ENCODE results near the gene ZFP36L1. TPM values are rescaled to one million over a fixed set of nuclear protein-coding genes. Genes with fewer than 3 reads are reported as not detected.

The ZFP36L1 gene, protein sequence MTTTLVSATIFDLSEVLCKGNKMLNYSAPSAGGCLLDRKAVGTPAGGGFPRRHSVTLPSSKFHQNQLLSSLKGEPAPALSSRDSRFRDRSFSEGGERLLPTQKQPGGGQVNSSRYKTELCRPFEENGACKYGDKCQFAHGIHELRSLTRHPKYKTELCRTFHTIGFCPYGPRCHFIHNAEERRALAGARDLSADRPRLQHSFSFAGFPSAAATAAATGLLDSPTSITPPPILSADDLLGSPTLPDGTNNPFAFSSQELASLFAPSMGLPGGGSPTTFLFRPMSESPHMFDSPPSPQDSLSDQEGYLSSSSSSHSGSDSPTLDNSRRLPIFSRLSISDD
- 47.6 and 50.9 TPM in 2 replicates for total RNA-seq

DNA sequence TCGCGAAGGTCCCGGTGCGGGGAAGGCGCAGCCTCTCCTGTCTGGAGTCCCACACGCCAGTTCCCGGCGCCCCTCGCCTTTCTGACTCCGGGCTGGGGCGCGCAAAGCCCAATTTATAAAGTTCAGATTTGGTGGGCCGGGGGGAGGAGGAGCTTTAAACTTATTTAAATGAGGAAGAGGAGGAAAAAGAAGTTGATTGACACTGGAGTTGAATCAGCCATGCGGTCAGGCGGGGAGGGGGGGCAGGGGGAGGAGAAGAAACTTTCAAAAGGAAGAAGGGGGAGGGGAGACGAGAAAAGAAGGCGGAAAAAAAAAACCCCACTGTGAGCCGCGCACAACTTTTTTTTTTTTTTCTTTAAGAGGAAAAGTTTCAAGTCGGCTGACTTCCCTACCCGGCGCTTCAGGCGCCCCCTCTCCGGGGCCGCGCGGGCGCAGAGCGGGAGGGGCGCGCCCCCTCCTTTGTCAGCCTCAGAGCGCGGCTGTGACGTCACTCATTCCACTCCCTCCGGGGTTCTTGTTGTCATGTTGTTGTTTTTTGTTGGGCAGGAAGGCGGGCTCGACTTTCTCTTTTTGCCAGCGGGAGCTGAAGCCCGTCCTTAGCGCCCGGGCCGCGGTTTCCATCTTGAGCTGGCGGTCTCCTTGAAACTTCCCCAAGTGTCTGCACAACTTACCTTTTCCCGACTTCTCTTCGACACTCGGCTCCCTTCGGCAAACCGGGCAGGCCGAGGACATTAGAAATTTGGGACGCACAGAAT is at the start of gene ZFP36L1:
TSS of gene ZFP36L1 (minus strand) at position 89 of the 755 bp plus-strand sequence. CDS start 129 bp downstream, outside the sequence.
- intact Hi-C loops (cut with micrococcal nuclease) = loop anchor here (1.0 to 10.0 kb wide), 4 partner anchors 602 to 1176 kb away; partner anchors contain the start of genes ARG2, ERH, SLC39A9 and SUSD6

DNA sequence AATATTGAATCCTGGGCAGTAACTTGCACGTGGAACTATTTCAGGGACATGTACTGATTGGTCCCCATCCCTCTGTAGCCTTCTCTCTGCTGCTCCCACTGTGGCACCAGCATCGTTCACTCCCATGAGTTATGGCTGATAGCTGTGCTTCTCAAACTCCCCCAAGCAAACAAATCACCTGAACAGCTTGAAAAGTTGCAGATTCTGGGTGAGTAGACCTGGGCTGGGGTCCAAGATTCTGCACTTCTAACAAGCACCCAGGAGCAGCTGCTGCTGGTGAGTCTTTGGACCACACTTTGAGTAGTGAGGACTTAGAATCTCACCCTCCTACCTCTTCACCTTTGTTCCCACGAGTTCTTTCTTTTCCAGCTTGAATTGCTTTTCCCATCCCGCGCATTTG is 49.4 kb upstream of the ZFP36L1 start:
- intact Hi-C loops (cut with micrococcal nuclease) = no loop called here

DNA sequence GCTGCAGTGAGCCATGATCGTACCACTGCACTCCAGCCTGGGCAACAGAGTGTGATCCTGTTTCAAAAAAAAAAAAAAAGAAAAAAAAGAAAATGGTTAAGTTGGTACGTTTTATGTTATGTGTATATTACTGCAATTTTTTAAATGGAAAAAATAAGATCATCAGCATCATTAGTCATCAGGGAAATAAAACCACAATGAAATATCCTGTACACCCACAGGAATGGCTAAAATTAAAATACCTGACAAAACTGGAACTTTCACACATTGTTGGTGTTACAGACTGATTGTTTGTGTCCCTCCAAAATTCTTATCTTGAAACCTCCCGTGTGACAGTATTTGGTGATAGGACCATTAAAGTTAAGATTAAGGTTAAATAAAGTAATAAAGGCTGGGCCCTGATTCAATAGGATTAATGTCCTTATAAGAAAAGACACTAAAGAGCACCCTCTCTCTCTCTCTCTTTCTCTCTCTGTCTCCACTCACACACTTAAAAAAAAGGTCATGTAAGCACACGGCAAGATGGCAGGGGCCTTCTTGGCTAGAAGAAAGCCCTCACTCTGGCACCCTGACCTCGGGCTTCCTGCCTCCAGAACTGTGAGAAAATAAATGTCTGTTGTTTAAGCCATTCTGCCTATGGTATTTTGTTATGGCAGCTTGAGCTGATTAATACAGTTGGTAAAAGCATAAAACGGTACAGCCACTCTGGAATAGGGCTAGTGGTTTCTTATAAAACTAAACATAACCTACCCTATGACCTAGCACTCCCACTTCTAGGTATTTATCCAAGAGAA is 48.3 kb upstream of the ZFP36L1 start:
- intact Hi-C loops (cut with micrococcal nuclease) = no loop called here

DNA sequence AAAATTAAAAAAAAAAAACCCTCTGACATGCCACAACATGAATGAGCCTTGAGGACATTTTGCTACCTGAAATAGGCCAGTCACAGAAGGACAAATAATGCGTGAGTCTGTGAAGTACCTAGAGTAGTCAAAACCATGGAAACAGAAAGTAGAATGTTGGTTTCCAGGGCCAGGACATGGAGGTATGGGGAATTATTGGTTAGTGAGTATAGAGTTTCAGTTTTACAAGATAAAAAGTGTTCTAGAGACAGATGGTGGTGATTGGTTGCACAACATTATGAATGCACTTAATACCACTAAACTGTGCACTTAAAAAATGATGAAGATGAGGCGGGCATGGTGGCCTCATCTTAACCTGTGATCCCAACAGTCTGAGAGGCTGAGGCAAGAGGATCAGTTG is 47.6 kb upstream of the ZFP36L1 start:
- intact Hi-C loops (cut with micrococcal nuclease) = no loop called here

DNA sequence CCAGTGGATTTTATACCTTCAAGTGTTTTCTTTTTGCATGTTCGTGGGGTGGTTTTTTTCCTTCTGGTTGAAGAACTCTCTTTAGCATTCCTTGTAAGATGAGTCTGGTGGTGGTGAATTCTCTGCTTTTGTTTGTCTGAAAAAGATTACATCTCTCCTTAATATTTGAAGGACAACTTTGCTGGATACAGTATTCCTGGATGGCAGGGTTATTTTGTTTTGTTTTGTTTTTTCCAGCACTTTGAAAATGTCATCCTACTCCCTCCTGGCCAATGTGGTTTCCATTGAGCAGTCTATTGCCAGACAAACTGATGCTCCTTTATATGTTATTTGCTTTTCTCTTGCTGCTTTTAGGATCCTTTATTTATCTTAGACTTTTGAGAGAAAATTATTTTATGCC is 43.2 kb upstream of the ZFP36L1 start:
- intact Hi-C loops (cut with micrococcal nuclease) = no loop called here

DNA sequence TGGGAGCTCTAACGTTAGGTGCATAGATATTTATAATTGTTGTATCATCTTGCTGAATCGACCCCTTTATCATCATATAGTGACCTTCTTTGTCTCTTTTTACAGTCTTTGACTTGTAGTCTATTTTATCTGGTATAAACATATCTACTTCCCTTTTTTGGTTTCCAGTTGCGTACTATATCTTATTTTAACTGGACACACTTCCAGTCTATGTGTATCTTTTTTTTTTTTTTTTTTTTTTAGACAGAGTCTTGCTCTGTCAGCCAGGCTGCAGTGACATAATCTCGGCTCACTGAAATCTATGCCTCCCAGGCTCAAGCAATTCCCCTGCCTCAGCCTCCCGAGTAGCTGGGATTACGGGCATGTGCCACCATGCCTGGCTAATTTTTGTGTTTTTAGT is 41.9 kb upstream of the ZFP36L1 start:
- intact Hi-C loops (cut with micrococcal nuclease) = no loop called here

DNA sequence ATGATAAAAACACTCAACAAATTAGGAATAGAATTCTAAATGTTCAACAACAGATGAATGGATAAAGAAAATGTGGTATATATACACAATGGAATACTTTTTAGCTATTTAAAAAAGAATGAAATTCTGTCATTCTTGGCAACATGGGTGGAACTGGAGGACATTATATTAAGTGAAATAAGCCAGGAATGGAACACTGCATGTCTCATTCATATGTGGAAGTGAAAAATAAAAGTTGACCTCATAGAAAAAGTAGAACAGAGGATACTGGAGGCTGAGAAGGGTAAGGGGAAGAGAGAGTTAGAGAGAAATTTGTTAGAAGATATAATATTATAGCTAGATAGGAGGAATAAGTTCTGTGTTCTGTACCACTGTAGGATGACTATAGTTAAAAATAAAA is 35.8 kb upstream of the ZFP36L1 start:
- intact Hi-C loops (cut with micrococcal nuclease) = no loop called here

DNA sequence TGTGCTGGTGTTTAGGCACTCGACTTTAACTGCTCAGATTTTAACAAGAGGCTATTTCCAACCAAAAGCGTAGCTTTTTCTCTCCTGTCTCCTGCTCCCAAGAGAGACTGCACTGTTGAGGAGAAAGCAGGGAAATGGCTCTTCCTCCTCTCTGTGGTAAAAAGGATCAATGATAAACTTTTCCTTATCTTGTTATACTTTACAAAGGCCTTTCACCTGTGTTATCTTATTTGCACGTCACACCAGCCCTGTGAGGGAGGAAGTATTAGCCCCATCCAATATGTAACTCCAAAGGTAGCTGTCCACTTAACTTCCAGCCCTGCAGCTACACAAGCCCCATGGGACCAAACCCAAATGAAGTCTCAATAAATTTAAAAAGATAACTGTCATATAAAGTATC is 32.9 kb upstream of the ZFP36L1 start:
- intact Hi-C loops (cut with micrococcal nuclease) = no loop called here

DNA sequence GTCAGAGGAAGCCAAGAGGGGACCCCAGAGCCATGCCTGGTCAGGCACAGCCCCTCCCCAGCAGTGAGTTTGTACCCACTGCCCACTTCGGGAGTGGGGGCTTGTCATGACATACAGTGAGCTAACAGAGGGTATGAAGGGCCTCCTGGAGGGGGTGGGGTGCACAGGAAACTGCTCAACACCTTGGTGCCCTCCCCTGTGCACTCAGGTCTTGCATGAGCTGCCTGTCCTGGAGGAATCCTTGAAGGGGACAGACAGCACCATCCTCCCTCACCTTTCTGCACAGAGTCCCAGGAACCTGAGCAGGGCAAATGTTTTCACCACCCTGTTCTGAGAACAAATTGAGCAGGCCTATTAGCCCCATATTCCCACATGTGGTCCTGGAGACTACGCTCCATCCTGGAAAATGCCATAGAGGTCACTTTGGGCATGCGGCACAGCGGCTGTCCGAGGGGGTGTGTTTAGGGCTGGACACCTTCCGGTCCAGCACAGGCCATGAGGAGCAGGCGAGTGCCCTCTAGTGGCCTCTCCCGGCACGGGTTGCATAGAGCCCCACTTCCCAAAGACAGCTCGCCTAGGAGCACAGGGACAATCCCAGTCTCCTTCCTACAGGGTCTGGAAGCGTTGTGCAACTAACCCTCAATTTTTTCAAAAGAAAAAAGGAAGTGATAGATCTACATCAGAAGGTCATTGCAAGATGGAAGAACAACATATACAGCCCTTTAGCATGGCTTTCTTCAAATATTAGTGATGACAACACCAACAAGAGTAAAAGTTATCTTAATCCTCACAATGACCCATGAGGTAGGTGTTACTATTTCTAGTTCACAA is 31.9 kb upstream of the ZFP36L1 start:
- intact Hi-C loops (cut with micrococcal nuclease) = no loop called here

DNA sequence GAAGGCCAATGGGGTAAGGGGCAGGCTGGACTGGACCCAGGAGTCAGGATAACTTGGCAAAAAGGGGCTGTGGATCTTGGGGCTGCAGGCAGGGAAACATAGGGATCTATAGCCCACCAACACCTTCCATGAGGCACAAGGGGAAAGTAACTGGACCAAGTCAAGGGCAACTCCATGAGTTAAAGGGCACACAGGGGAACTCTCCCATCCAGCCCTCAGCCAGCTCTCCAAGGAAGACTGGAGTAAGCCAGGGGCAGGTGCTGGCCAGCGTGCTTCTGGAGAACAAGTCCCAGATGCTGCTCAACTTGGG is 31.3 kb upstream of the ZFP36L1 start:
- intact Hi-C loops (cut with micrococcal nuclease) = no loop called here

DNA sequence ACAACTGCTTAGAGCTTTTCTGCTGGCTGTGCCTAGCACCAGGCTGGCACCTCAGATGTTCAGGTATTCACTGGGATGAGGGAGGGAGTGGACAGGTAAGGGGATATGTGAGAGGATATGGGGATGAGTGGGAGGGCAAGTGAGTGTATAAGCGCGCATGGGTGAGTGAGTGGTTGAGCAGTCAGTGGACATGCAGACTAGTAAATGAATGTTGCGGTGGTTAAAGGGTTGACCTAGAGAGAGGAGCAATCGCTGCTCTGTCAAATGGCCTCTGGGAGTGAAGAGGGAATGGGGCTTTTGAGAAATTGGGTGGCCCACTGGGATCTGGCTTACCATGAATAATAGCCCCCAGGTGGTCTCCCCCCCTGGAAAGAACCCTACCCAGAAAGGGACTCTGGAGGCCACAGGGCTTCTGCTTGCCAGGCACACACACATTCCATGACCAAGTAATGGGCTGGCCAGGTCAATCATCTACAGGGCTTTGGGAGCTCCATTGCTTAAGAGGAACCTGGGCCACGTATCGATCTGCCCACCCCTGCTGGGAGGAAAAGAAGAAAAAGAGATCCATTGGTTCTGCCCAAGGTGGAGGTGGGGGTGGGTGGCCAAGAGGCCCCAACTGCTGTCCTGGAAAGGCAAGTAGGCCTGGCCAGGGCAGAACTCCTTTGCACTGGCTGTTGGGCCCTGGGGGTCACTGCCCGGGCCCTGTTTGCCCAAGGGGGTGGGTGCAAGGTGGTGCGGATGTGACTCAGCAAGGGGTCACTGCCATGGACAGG is 30.8 kb upstream of the ZFP36L1 start:
- intact Hi-C loops (cut with micrococcal nuclease) = no loop called here

DNA sequence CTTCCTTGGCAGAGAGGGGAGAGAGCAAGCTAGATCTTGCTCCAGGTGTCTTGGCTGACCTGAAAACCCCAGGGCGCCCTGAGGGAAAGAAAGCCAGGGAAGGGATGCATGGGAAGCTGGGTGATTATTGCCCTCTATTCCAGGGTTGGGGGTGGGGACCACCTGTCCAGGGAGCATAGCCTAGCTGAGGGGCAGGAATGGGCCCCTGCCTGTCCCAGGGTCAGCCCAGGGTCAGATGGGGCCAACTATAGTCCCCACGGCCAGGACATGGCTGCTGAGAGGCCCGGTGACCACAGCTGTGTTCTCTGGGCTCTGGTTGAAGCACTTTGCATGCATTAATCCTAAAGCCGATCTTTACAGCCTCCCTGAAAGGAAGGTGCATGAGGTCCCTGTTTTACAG is 30.1 kb upstream of the ZFP36L1 start:
- intact Hi-C loops (cut with micrococcal nuclease) = no loop called here

DNA sequence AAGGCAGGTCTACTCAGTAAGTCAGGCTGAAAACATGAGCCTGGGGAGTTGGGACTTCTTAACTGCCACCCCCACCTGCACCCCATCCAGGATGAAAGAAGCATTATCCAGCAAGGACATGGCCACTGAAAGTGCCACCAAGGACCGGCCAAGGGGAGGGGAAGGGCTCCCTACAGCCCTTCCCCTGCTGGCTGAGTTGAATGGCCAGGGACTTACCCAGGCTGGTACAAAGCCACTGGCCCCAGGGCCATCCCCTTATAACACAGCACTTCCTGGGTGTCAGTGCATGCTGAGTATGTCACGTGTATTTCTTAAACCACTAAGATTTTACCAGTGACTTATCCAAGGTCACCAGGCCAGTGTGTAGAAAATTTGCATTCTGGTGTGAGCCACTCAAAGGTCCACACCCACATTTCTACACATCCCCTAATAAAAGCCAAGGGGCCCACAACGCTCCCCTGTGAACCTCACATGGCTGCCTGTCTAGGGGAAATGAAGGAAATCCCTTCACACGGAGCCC is 29.3 kb upstream of the ZFP36L1 start:
- intact Hi-C loops (cut with micrococcal nuclease) = no loop called here

DNA sequence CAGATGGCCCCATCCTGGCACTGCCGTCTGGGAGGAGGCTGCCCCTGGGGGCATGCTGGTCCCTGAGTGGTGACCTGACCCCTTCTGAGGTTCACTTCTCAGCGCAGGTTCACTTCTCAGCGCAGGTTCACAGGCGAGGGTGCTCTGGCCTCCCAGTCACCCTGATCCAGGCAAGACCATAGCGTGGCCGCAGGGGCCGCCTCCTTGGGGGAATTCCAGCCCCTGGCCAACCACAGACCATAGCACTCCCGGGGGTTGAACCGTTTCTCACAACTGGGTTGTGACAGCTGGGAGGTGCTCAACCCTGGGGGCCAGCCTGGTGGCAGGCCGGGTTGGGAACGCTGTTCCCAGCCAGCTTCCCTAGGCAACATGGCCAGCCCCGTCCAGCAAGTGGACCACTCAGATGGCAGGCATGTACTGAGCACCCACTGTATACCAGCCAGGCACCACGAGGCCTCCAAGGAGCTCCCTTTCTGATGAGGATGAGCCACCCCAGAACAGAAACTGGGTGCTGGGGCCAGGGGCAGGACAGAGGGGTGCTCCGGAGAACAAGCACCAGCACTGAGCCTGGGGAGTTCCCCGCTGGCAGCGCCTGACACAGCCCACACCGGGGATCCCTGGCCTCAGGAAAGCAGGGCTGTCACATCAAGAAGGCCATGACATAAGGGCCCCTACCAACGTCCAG is 28.3 kb upstream of the ZFP36L1 start:
- intact Hi-C loops (cut with micrococcal nuclease) = no loop called here

DNA sequence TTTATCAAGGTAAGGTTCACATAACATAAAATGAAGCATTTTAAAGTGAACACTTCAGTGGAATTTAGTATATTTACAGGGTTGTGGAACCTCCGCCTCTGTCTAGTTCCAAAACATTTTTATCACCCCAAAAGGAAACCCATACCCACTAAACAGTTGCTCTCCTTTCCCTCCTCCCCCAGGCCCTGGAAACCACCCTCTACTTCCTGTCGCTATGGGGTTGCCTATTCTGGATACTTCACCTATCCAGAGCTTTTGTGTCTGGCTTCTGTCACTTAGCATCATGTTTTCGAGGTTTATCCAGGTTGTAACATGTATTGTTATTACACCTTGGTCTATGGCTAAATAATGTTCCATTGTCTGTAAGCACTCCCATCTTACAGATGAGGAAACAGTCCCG is 27.7 kb upstream of the ZFP36L1 start:
- intact Hi-C loops (cut with micrococcal nuclease) = no loop called here

DNA sequence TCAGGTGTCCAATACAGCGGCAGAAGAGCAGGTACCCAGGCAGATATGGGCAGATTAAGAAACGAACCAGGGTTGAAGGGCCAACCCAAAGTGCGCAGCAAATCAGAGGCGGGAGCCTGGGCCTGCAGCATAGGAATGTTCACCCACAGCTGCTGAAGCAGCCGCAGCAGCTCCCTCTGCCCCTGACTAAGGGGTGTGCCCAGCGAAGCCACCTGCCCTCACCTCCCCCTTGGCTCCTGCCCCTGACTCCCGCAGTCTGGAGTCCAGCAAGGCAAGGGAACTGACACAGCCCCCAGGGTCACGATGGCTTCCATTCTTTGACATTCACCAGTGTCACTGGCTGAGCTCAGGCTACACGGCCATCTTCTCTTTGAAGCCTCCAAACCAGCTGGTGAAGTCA is 27.3 kb upstream of the ZFP36L1 start:
- intact Hi-C loops (cut with micrococcal nuclease) = no loop called here

DNA sequence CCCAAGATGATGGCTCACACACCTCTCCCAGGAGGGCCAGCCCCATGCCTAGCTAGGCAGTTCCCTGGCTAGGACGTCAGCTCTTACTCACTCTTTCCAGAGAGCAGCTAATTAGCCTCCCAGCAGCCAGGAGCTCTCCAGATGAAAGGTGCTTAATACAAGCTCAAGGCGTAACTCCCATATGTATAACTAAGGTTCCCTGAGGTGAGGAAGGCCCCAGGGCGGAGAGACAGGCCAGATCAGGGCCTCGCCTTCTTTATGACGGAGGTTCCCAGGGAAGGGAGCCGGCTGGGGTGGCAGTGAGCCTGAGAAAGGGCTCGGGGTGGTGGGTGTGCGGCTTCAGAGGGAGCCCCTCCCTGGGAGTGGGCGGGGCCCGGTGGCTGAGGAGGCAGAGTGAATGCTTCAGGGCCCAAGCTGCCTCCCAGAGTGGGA is 26.4 kb upstream of the ZFP36L1 start:
- intact Hi-C loops (cut with micrococcal nuclease) = loop anchor here (5.0 kb wide), 1 partner anchor 1002 kb away; the partner anchor contains the start of genes RAD51B and ZFYVE26

DNA sequence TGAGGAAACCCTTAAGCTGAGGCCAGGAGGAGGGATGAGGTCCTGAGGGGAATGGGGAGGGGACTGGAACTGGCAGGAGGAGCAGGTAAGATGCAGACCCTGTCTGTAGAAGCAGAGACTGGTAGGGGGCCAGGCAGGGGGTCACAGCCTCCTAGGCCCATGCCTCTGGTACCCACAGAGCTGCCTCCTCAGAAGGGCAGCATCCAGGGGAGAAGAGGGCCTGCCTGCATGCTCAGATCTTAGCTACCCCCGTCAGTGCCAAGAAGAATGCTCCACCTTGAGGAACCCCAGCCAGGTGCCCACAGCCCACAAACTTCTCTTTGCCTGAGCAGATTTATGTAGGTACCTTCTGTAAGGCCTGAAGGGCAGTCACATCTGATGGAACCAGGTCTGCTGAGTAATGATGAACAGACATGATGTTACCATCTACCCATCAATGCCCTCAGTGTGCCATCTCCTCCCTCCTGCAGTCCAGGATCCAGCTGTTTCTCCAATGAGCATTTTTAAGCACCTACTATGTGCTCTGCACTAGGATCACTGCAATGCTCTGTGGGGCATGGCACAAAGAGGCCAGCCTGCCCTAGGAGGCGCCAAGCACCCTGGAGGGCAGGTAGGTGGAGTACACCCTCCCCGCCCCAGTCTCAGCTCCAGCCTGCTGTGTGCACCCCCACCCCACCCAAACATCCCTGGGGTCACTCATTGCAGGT is 24.8 kb upstream of the ZFP36L1 start:
- intact Hi-C loops (cut with micrococcal nuclease) = loop anchor here (2.0 to 5.0 kb wide), 3 partner anchors 883 to 1123 kb away; partner anchors contain the start of genes RAD51B, RDH11 and ZFYVE26
